Aorta (tissue), 5 donors: ENCODE data around the gene RXFP2. TPM values are rescaled to one million over a fixed set of nuclear protein-coding genes. Genes with fewer than 3 reads are reported as not detected.

Experiments
- ATAC-seq: fragments of 200-7000 bp; cut with Tn5 transposase; one replicate; pipeline ENCODE4 v1.9.1; 2022; ENCODE audit warnings: moderate library complexity; ENCODE audit not compliant: low FRiP score
- DNase-seq, 2 donors: peaks; one replicate each; pipeline ENCODE4 v3.0.0-alpha.2; 2020
- H3K27ac ChIP-seq, 2 donors: one replicate each; pipeline ENCODE4 v1.5.1; 2013; ENCODE audit warnings: low read length in 2 of 2, mild to moderate bottlenecking in 2 of 2, moderate library complexity in 2 of 2, control low read depth in 1 of 2, inconsistent platforms in 1 of 2, low read depth in 1 of 2
- H3K27me3 ChIP-seq, 2 donors: one replicate each; pipeline ENCODE4 v1.6.1; 2013; ENCODE audit warnings: control low read depth in 1 of 2, low read length in 1 of 2, mild to moderate bottlenecking in 1 of 2, moderate library complexity in 1 of 2; ENCODE audit not compliant: insufficient read depth in 2 of 2, control insufficient read depth in 1 of 2
- H3K36me3 ChIP-seq, 2 donors: one replicate each; pipeline ENCODE4 v1.6.1; 2013; ENCODE audit warnings: control low read depth in 1 of 2, low read length in 1 of 2, mild to moderate bottlenecking in 1 of 2; ENCODE audit not compliant: insufficient read depth in 2 of 2, control insufficient read depth in 1 of 2
- H3K4me1 ChIP-seq, 2 donors: one replicate each; pipeline ENCODE4 v1.6.1; 2013; ENCODE audit warnings: low read length in 2 of 2, control low read depth in 1 of 2, mild to moderate bottlenecking in 1 of 2, moderate library complexity in 1 of 2; ENCODE audit not compliant: insufficient read depth in 2 of 2, control insufficient read depth in 1 of 2
- H3K4me3 ChIP-seq, 2 donors: one replicate each; pipeline ENCODE4 v1.5.1; 2013; ENCODE audit warnings: low read length in 2 of 2, control low read depth in 1 of 2, mild to moderate bottlenecking in 1 of 2
- H3K9me3 ChIP-seq: one replicate; pipeline ENCODE4 v1.6.1; 2013; ENCODE audit warnings: mild to moderate bottlenecking, low read length; ENCODE audit not compliant: control insufficient read depth
- WGBS, 2 donors: extraction: QIAGEN DNeasy Blood & Tissue Kit; methylation state at CpG; one replicate each; pipeline ENCODE4 v1.1.7; 2013; 5-methylcytosine and 5-hydroxymethylcytosine counted together
- intact Hi-C, 2 donors: fragments of 100-400 bp; cut with DNase I; formaldehyde crosslinking; loops; one replicate each; pipeline versions ENCODE4 v1.14.2 to v1.15.0; 2022
- polyA plus RNA-seq, 2 donors: library from polyadenylated mRNA; stranded (reverse); fragments of 200-250 nt; gene quantifications; one replicate each; pipeline ENCODE4 v1.2.3, GENCODE V29; 2013
- total RNA-seq, 2 donors: library from RNA; stranded (reverse); fragmentation: NEBNext Ultra II Directional; extraction: Animal tissue kit (Norgen Biotek cat#: 25700); gene quantifications; one replicate each; pipeline ENCODE4 v1.2.1, GENCODE V29; 2021
- donor health status: healthy with polysubstance abuse.
- donor health status: Bipolar disorder and iron deficiency.
- donor health status: DM: no; HTN: no; CAD: no.
- donor health status: DM: no; HTN: no; CAD: no.
- donor health status: DM: yes; HTN: yes; CAD: no.

Gene RXFP2
- total and polyA plus RNA-seq, 4 donors, result not detected

DNA sequence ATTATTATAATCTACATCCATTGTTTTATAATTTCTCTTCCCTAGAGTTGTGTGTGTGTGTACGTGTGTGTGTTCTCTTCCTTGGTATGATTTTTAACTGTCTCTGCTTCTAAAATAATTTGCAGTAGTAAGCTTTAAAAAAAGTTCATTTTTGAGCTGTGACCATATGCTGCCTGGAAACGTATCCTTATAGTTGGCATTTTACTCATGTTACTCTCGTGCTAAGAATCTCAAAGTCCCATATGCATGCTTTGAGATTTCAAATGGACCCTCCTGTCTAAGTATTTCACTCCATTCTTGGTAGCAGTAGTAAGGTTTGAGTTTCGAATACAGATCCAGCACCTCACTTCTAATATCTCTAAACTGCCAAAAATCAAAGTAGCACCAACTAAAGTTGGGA, 109.9 kb downstream of the RXFP2 start:
- Histone ChIP-seq H3K4me3 (no peak overlapping the region), H3K27ac (no peak overlapping the region), H3K36me3 (no peaks in the 10 kb centered on the region), H3K9me3 (no peaks in the 10 kb centered on the region), H3K4me1 (peaks cover 0 to 2% of the 10 kb centered on the region in 2 donors), H3K27me3 (no peaks in the 10 kb centered on the region)
- DNase-seq, result no peak
- WGBS, 2 donors, result 53 to 60% methylated on average over 4 of the region's 4 CpGs
- intact Hi-C loops, result loop anchor here (5.0 kb wide), 2 partner anchors 38 to 48 kb away; no protein-coding TSS in a partner anchor
- no peak for ATAC-seq

DNA sequence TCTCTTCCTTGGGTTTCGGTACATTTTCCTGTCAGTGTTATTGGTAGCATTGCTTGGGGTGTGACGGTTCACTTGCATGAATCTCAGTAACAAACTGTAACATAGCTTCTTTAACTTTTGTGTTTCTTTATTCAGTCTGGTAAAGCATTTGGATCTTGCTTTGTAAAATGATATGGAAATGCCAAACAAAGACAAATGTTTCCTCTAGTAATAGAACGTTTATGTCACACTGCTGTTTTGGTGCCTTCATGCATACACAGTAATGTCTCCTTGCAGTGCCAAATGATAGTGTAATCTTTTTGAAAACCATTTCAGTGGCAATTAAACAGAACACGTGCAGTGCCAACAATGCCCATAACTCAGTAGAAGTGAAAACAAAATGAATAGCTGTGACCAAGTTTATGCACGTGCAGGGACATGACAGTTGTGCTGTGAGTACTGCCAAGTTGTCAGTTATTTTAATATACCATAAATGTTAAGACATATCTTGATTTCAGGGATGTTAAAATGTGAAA, 110.8 kb downstream of the RXFP2 start:
- Histone ChIP-seq H3K4me3 (no peak overlapping the region), H3K27me3 (no peaks in the 10 kb centered on the region), H3K36me3 (no peaks in the 10 kb centered on the region), H3K9me3 (no peaks in the 10 kb centered on the region), H3K4me1 (peaks cover 0 to 2% of the 10 kb centered on the region in 2 donors), H3K27ac (no peak overlapping the region)
- WGBS, 2 donors, result 46 to 52% methylated on average over 5 of the region's 5 CpGs
- no peak for ATAC-seq
- DNase-seq, result no peak
- intact Hi-C loops, result no loop called here

DNA sequence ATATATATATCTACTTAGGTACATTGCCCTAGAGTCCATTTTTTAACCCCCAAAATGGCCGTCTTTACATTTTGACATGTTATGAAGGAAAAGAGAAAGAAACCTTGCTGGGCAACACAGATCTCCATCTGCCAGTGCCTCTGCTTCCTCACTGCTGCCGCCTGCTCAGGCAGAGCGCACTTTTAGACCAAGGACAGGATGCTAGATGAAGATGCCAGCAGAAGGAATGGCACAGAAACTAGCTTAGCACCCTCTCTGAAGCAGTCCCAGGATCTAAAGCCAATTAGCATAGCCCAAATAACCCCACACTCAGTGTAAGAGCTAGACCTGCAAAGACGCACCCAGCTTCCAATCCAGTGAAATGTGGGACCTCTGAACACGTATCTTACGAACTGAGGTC, 111.9 kb downstream of the RXFP2 start:
- 95 to 96% methylated on average over 6 of the region's 6 CpGs for WGBS, 2 donors
- DNase-seq, result no peak
- Histone ChIP-seq H3K9me3 (no peaks in the 10 kb centered on the region), H3K4me1 (peaks cover 0 to 2% of the 10 kb centered on the region in 2 donors), H3K4me3 (no peak overlapping the region), H3K36me3 (no peaks in the 10 kb centered on the region), H3K27ac (no peak overlapping the region), H3K27me3 (no peaks in the 10 kb centered on the region)
- ATAC-seq, result no peak
- intact Hi-C loops, result no loop called here
